ENCODE data around the gene PHACTR1. TPM values are rescaled to one million over a fixed set of nuclear protein-coding genes. Genes with fewer than 3 reads are reported as not detected.

PHACTR1 gene
- total and polyA plus RNA-seq, 12 donors = 0.77 to 16.0 (median 3.5) TPM

GRCh38 chr6:13063300-13063918 is 346.8 kb downstream of the PHACTR1 start:
- Histone ChIP-seq H3K4me1 (replicated peaks in 1 of 2) (no peaks in the 10 kb centered on the region), H3K9me3 (replicated peaks in 1 of 3) (no peaks in the 10 kb centered on the region), H3K27me3 (no peaks in the 10 kb centered on the region), H3K36me3 (replicated peaks in 1 of 2) (no peaks in the 10 kb centered on the region), H3K4me3 (no peak overlapping the region), H3K27ac (no peak overlapping the region)
- WGBS, 4 donors = 89 to 99% (median 94%) methylated on average over 3 of the region's 3 CpGs
- no peak for DNase-seq
- intact Hi-C loops (cut with DNase I) = no loop called here
- no peak for TF ChIP-seq CTCF (IDR thresholded peaks at IDR 0.05)
- TF ChIP-seq POLR2A (IDR thresholded peaks at IDR 0.05) = no peak

GRCh38 chr6:13065581-13065980 is 349.0 kb downstream of the PHACTR1 start:
- Histone ChIP-seq H3K27me3 (no peaks in the 10 kb centered on the region), H3K9me3 (replicated peaks in 1 of 3) (no peaks in the 10 kb centered on the region), H3K27ac (no peak overlapping the region), H3K36me3 (replicated peaks in 1 of 2) (no peaks in the 10 kb centered on the region), H3K4me3 (no peak overlapping the region), H3K4me1 (replicated peaks in 1 of 2) (no peaks in the 10 kb centered on the region)
- intact Hi-C loops (cut with DNase I) = no loop called here
- 59 to 86% (median 76%) methylated on average over 1 of the region's 1 CpG for WGBS, 4 donors
- DNase-seq = no peak
- no peak for TF ChIP-seq CTCF (IDR thresholded peaks at IDR 0.05)
- no peak for TF ChIP-seq POLR2A (IDR thresholded peaks at IDR 0.05)

- H3K9me3 ChIP-seq (replicated peaks in 1 of 3) = no peaks in the 10 kb centered on the region
- intact Hi-C loops (cut with DNase I) = no loop called here
- H3K4me1 ChIP-seq (replicated peaks in 1 of 2) = no peaks in the 10 kb centered on the region
- H3K27me3 ChIP-seq = no peaks in the 10 kb centered on the region
- H3K36me3 ChIP-seq (replicated peaks in 1 of 2) = no peaks in the 10 kb centered on the region
- TF ChIP-seq CTCF (IDR thresholded peaks at IDR 0.05) (no peak), POLR2A (IDR thresholded peaks at IDR 0.05) (no peak)
- no peak overlapping the region for H3K4me3 ChIP-seq
- DNase-seq = no peak
- 85 to 96% (median 93%) methylated on average over 4 of the region's 4 CpGs for WGBS, 4 donors
- H3K27ac ChIP-seq = no peak overlapping the region
These were observed 349.5 kb downstream of the PHACTR1 start for GRCh38 chr6:13066050-13066449.

- H3K9me3 ChIP-seq (replicated peaks in 1 of 3) = no peaks in the 10 kb centered on the region
- intact Hi-C loops (cut with DNase I) = no loop called here
- H3K27me3 ChIP-seq = no peaks in the 10 kb centered on the region
- H3K36me3 ChIP-seq (replicated peaks in 1 of 2) = no peaks in the 10 kb centered on the region
- H3K4me3 ChIP-seq = no peak overlapping the region
- 71 to 80% (median 76%) methylated on average over 1 of the region's 1 CpG for WGBS, 4 donors
- no peaks in the 10 kb centered on the region for H3K4me1 ChIP-seq (replicated peaks in 1 of 2)
- H3K27ac ChIP-seq = no peak overlapping the region
- DNase-seq = no peak
- no peak for TF ChIP-seq POLR2A (IDR thresholded peaks at IDR 0.05)
- TF ChIP-seq CTCF (IDR thresholded peaks at IDR 0.05) = no peak
These were observed 350.3 kb downstream of the PHACTR1 start for GRCh38 chr6:13066820-13067219.
